ENCODE results near the gene ZFPM1. TPM values are rescaled to one million over a fixed set of nuclear protein-coding genes. Genes with fewer than 3 reads are reported as not detected.
"Not testable (repeated sequence)": the region's sequence is repeated elsewhere in the genome, so short reads cannot be mapped to it uniquely, and the experiment has no call there.

The ZFPM1 gene
- total RNA-seq, 1 donor from 2014 or later = 0.52 TPM

- not testable (repeated sequence) for H3K9me3 ChIP-seq (ENCODE audit: control insufficient read depth in 3 of 3, low read length in 3 of 3)
These were observed 32.3 kb downstream of the ZFPM1 start for GRCh38 chr16:88485366-88485741.

DNA sequence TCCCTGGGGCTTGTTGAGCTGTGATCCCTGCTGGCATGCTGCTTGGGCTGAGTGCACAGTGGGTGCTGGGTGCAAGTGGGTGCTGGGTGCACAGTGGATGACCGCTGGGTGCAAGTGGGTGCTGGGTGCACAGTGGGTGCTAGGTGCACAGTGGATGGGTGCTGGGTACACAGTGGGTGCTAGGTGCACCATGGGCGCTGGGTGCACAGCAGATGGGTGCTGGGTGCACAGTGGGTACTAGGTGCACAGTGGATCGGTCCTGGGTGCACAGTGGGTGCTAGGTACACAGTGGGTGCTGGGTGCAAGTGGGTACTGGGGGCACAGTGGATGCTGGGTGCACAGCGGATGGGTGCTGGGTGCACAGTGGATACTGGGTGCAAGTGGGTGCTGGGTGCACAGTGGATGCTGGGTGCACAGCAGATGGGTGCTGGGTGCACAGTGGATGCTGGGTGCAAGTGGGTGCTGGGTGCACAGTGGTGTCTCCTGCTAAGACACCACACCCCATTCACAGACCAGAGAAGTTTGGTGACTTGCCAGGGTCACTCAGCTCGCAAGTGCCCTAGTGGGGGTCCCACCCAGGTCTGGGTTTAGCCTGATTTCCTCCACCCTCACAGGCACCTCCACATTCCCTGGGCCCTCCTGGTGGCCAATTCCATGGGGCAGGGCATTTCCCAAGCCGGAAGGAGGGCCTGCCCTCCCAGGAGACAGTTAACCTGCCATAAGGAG is 33.5 kb downstream of the ZFPM1 start:
- Histone ChIP-seq H3K27ac (ENCODE audit: low read depth, low read length) (no peak overlapping the region), H3K27me3 (ENCODE audit: control insufficient read depth in 3 of 3, insufficient read depth in 3 of 3, low read length in 3 of 3) (peaks cover 13 to 31% (median 14%) of the 10 kb centered on the region in 3 donors), H3K9ac (ENCODE audit: low read depth in 1 of 3, low read length in 3 of 3) (no peak overlapping the region), H3K4me1 (ENCODE audit: control insufficient read depth in 3 of 3, insufficient read depth in 3 of 3, low read length in 3 of 3) (no peaks in the 10 kb centered on the region), H3K9me3 (ENCODE audit: control insufficient read depth in 3 of 3, low read length in 3 of 3) (no peaks in the 10 kb centered on the region), H3K4me3 (ENCODE audit: low read length in 3 of 3) (no peak overlapping the region), H3K36me3 (ENCODE audit: control insufficient read depth in 3 of 3, insufficient read depth in 3 of 3, low read length in 3 of 3) (no peaks in the 10 kb centered on the region)

More at GRCh38 chr16:88485366-88485741, 32.3 kb downstream of the ZFPM1 start:
- not testable (repeated sequence) for H3K9ac ChIP-seq (ENCODE audit: low read depth in 1 of 3, low read length in 3 of 3); H3K4me1 ChIP-seq (ENCODE audit: control insufficient read depth in 3 of 3, insufficient read depth in 3 of 3, low read length in 3 of 3); H3K36me3 ChIP-seq (ENCODE audit: control insufficient read depth in 3 of 3, insufficient read depth in 3 of 3, low read length in 3 of 3); H3K4me3 ChIP-seq (ENCODE audit: low read length in 3 of 3); H3K27ac ChIP-seq (ENCODE audit: low read depth, low read length)
- peaks cover 13 to 37% (median 17%) of the 10 kb centered on the region in 3 donors for H3K27me3 ChIP-seq (ENCODE audit: control insufficient read depth in 3 of 3, insufficient read depth in 3 of 3, low read length in 3 of 3)

- Histone ChIP-seq H3K4me3 (ENCODE audit: low read length in 3 of 3) (no peak overlapping the region), H3K27ac (ENCODE audit: low read depth, low read length) (no peak overlapping the region), H3K27me3 (ENCODE audit: control insufficient read depth in 3 of 3, insufficient read depth in 3 of 3, low read length in 3 of 3) (peaks cover 9 to 27% (median 11%) of the 10 kb centered on the region in 3 donors), H3K9me3 (ENCODE audit: control insufficient read depth in 3 of 3, low read length in 3 of 3) (no peaks in the 10 kb centered on the region), H3K36me3 (ENCODE audit: control insufficient read depth in 3 of 3, insufficient read depth in 3 of 3, low read length in 3 of 3) (no peaks in the 10 kb centered on the region), H3K9ac (ENCODE audit: low read depth in 1 of 3, low read length in 3 of 3) (no peak overlapping the region), H3K4me1 (ENCODE audit: control insufficient read depth in 3 of 3, insufficient read depth in 3 of 3, low read length in 3 of 3) (no peaks in the 10 kb centered on the region)
These were observed 34.0 kb downstream of the ZFPM1 start for GRCh38 chr16:88487124-88487432.

DNA sequence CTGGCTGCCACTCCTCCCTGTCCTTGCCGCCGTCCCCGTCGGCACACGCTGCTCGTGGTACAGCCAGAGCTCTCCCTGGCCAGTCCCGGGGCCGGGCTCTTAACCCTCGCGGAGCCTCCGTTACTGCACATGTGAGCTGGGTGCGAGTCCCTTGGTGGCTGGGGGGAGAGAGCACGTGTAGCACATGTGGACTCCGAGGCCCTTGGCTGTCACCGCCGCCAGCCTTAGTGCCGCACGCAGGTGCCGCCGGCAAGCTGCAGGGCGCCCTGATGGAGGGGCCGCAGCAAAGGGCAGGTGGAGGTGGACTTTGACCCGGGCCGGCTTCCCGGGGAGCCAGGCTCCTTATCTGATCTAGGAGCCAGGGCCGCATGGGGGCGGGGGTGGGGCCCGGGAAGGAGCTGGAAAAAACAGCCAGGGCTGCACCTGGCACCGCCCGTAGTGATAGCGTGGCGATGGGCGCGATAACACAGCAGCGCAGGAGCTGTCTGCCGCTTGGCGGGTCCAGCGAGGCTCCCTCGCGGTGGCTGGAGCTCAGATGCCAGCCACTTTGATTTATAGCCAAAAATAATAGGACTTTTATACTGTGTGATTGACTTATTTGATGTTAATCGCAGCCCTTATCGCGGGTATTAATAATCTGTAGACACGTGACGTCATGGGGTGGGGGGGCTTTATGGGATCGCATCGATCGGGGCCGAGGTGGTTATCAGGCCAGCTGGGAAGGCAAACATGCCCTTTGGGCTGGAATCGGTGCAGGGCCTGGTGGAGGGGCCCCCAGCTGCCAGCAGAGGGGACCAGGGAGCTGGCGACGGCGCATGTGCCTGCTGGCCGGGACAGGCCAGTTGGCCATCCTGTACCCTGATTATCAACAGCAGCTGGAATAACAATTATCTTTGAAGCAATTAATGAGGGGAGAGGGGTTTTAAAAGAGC is 35.1 kb downstream of the ZFPM1 start:
- no peak overlapping the region for H3K9ac ChIP-seq (ENCODE audit: low read depth in 1 of 3, low read length in 3 of 3)
- H3K9me3 ChIP-seq (ENCODE audit: control insufficient read depth in 3 of 3, low read length in 3 of 3) = no peaks in the 10 kb centered on the region
- no peaks in the 10 kb centered on the region for H3K4me1 ChIP-seq (ENCODE audit: control insufficient read depth in 3 of 3, insufficient read depth in 3 of 3, low read length in 3 of 3)
- H3K27me3 ChIP-seq (ENCODE audit: control insufficient read depth in 3 of 3, insufficient read depth in 3 of 3, low read length in 3 of 3) = peaks cover 0 to 17% (median 4%) of the 10 kb centered on the region in 3 donors
- no peak overlapping the region for H3K4me3 ChIP-seq (ENCODE audit: low read length in 3 of 3)
- H3K36me3 ChIP-seq (ENCODE audit: control insufficient read depth in 3 of 3, insufficient read depth in 3 of 3, low read length in 3 of 3) = no peaks in the 10 kb centered on the region
- no peak overlapping the region for H3K27ac ChIP-seq (ENCODE audit: low read depth, low read length)

DNA sequence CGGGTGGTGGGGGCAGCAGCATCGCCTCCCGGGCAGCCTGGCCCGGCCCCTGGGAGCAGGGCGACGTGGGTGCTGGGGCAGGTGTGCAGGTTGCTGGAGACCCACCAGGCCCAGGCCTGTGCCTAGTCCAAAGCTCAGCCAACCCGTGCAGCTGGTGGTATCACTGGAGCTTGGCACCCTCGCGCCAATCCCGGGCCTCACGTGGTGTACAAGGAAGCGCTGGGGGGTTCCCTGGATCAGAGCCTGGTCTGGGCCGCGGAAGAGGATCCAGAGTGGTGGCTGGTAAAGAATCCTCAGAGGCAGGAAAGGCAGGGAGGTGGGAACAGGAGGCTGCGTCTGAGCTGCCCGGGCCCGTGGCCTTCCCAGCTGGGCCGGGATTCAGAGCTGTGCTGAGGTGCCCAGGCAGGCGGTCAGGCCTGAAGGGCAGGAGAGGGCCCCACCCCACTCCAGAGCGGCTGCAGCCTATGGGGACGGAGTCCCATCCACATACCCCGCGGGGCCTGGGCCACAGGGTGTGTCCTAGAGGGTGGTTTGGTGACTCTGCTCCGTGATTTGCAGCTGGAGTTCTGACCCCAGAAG is 36.2 kb downstream of the ZFPM1 start:
- H3K36me3 ChIP-seq (ENCODE audit: control insufficient read depth in 3 of 3, insufficient read depth in 3 of 3, low read length in 3 of 3) = no peaks in the 10 kb centered on the region
- no peak overlapping the region for H3K27ac ChIP-seq (ENCODE audit: low read depth, low read length)
- H3K4me3 ChIP-seq (ENCODE audit: low read length in 3 of 3) = no peak overlapping the region
- no peaks in the 10 kb centered on the region for H3K9me3 ChIP-seq (ENCODE audit: control insufficient read depth in 3 of 3, low read length in 3 of 3)
- H3K9ac ChIP-seq (ENCODE audit: low read depth in 1 of 3, low read length in 3 of 3) = no peak overlapping the region
- H3K4me1 ChIP-seq (ENCODE audit: control insufficient read depth in 3 of 3, insufficient read depth in 3 of 3, low read length in 3 of 3) = no peaks in the 10 kb centered on the region
- H3K27me3 ChIP-seq (ENCODE audit: control insufficient read depth in 3 of 3, insufficient read depth in 3 of 3, low read length in 3 of 3) = peaks cover 0 to 8% (median 0%) of the 10 kb centered on the region in 3 donors

- no peaks in the 10 kb centered on the region for H3K9me3 ChIP-seq (ENCODE audit: control insufficient read depth in 3 of 3, low read length in 3 of 3)
- H3K4me1 ChIP-seq (ENCODE audit: control insufficient read depth in 3 of 3, insufficient read depth in 3 of 3, low read length in 3 of 3) = no peaks in the 10 kb centered on the region
- no peaks in the 10 kb centered on the region for H3K36me3 ChIP-seq (ENCODE audit: control insufficient read depth in 3 of 3, insufficient read depth in 3 of 3, low read length in 3 of 3)
- H3K27ac ChIP-seq (ENCODE audit: low read depth, low read length) = no peak overlapping the region
- H3K4me3 ChIP-seq (ENCODE audit: low read length in 3 of 3) = no peak overlapping the region
- H3K9ac ChIP-seq (ENCODE audit: low read depth in 1 of 3, low read length in 3 of 3) = no peak overlapping the region
- H3K27me3 ChIP-seq (ENCODE audit: control insufficient read depth in 3 of 3, insufficient read depth in 3 of 3, low read length in 3 of 3) = peaks cover 0 to 8% (median 0%) of the 10 kb centered on the region in 3 donors
These were observed 38.0 kb downstream of the ZFPM1 start for GRCh38 chr16:88491001-88491559.

DNA sequence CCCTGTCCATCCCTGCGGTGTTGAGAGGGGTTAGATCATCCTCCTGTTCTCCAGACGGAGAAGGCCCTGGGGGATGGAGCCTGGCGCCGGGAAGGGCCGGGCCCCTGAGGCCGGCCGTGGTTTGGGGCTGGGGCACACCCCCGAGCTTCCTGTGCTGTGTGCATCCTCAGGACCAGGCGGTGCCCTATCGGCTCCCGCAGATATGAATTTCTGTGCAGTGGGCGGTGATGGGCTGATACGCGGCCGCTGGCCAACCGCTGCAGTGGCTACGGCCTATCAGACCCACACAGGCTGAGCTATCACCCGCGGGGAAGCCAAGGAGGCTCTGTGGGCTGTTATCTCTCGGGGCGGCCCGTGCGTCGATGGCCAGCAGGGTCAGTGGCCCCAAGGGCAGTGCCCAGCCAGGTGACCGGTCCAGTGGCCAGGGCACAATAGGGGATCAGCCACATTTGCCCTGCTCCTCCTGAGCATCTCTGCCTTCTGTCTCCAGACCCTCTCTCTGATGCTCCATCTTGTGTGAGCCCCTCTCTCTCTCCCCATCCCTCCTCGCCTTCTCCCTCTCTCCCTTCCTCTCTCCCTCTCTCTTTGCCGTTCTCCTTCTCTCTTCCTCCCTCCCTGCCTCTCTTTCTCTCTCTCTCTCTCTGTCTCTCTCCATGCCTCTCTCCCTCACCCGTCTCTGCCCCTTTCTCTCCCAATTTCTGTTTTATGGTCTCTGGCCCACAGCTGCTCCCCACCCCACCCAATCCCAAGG is 38.7 kb downstream of the ZFPM1 start:
- Histone ChIP-seq H3K9ac (ENCODE audit: low read depth in 1 of 3, low read length in 3 of 3) (no peak overlapping the region), H3K27ac (ENCODE audit: low read depth, low read length) (no peak overlapping the region), H3K27me3 (ENCODE audit: control insufficient read depth in 3 of 3, insufficient read depth in 3 of 3, low read length in 3 of 3) (peaks cover 0 to 3% (median 0%) of the 10 kb centered on the region in 3 donors), H3K4me3 (ENCODE audit: low read length in 3 of 3) (no peak overlapping the region), H3K36me3 (ENCODE audit: control insufficient read depth in 3 of 3, insufficient read depth in 3 of 3, low read length in 3 of 3) (no peaks in the 10 kb centered on the region), H3K4me1 (ENCODE audit: control insufficient read depth in 3 of 3, insufficient read depth in 3 of 3, low read length in 3 of 3) (no peaks in the 10 kb centered on the region), H3K9me3 (ENCODE audit: control insufficient read depth in 3 of 3, low read length in 3 of 3) (no peaks in the 10 kb centered on the region)

GRCh38 chr16:88493879-88494278 is 40.8 kb downstream of the ZFPM1 start:
- Histone ChIP-seq H3K27me3 (ENCODE audit: control insufficient read depth in 3 of 3, insufficient read depth in 3 of 3, low read length in 3 of 3) (peaks cover 0 to 6% (median 4%) of the 10 kb centered on the region in 3 donors), H3K9me3 (ENCODE audit: control insufficient read depth in 3 of 3, low read length in 3 of 3) (no peaks in the 10 kb centered on the region), H3K4me1 (ENCODE audit: control insufficient read depth in 3 of 3, insufficient read depth in 3 of 3, low read length in 3 of 3) (no peaks in the 10 kb centered on the region), H3K9ac (ENCODE audit: low read depth in 1 of 3, low read length in 3 of 3) (no peak overlapping the region), H3K27ac (ENCODE audit: low read depth, low read length) (no peak overlapping the region), H3K4me3 (ENCODE audit: low read length in 3 of 3) (no peak overlapping the region), H3K36me3 (ENCODE audit: control insufficient read depth in 3 of 3, insufficient read depth in 3 of 3, low read length in 3 of 3) (no peaks in the 10 kb centered on the region)

DNA sequence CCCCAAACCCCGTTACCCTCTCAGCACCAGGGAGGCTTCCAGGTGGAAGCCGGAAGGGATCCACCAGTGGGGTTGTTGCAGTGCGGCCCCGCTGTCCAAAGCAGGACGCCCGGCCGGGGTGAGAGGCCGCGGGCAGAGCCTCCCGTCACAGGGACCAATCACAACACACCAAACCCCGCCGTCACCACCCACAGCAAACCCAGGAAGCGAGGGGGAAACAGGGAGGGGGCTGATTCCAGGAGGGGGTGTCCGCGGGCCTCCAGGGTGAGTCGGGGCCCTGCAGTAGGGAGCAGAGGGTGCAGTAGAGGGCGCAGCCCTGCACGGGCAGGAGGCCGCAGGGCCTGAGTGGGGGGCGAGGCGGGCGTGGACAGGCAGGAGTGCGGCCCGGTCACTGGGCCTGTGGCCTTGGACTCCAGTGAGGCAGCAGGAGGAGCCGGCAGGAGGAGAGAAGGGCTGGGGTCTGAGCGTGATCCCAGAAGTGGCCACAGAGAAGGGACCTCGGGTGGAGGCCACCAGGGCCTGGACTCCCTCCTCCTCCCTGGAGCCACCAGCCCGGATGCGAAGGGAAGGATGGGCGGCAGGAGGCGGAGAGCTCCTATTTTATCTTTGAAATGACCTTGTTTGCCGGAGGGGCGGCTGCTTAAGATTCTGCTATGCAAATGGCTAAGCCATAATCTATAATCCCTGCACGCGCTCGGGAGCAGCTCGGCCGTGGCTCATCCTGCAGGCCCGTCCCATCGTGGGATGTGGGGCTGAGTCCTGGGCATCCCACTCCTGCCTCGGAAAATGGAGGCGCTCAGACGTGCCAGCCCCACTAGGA is 41.5 kb downstream of the ZFPM1 start:
- no peak overlapping the region for H3K27ac ChIP-seq (ENCODE audit: low read depth, low read length)
- no peaks in the 10 kb centered on the region for H3K4me1 ChIP-seq (ENCODE audit: control insufficient read depth in 3 of 3, insufficient read depth in 3 of 3, low read length in 3 of 3)
- H3K9ac ChIP-seq (ENCODE audit: low read depth in 1 of 3, low read length in 3 of 3) = no peak overlapping the region
- no peaks in the 10 kb centered on the region for H3K36me3 ChIP-seq (ENCODE audit: control insufficient read depth in 3 of 3, insufficient read depth in 3 of 3, low read length in 3 of 3)
- H3K4me3 ChIP-seq (ENCODE audit: low read length in 3 of 3) = no peak overlapping the region
- peaks cover 0 to 10% (median 4%) of the 10 kb centered on the region in 3 donors for H3K27me3 ChIP-seq (ENCODE audit: control insufficient read depth in 3 of 3, insufficient read depth in 3 of 3, low read length in 3 of 3)
- H3K9me3 ChIP-seq (ENCODE audit: control insufficient read depth in 3 of 3, low read length in 3 of 3) = no peaks in the 10 kb centered on the region
